Measurements from ENCODE around the gene SREBF2.

Gene SREBF2

GRCh38 chr22:41836551-41836950 lies 3.6 kb downstream of the SREBF2 start:
- no peaks in the 10 kb centered on the region for H3K27me3 ChIP-seq (ENCODE audit: control insufficient read depth, insufficient read depth, low read length)
- H3K4me2 ChIP-seq (ENCODE audit: low read length), result no peak overlapping the region
- no peaks in the 10 kb centered on the region for H3K36me3 ChIP-seq (ENCODE audit: control insufficient read depth, insufficient read depth, low read length)
- H2AFZ ChIP-seq, result no peak overlapping the region
- no peaks in the 10 kb centered on the region for H3K4me1 ChIP-seq
- no peaks in the 10 kb centered on the region for H3K79me2 ChIP-seq
- no peak overlapping the region for H3K4me3 ChIP-seq (ENCODE audit: low read depth, low read length)
- TF ChIP-seq, protein P1, sequence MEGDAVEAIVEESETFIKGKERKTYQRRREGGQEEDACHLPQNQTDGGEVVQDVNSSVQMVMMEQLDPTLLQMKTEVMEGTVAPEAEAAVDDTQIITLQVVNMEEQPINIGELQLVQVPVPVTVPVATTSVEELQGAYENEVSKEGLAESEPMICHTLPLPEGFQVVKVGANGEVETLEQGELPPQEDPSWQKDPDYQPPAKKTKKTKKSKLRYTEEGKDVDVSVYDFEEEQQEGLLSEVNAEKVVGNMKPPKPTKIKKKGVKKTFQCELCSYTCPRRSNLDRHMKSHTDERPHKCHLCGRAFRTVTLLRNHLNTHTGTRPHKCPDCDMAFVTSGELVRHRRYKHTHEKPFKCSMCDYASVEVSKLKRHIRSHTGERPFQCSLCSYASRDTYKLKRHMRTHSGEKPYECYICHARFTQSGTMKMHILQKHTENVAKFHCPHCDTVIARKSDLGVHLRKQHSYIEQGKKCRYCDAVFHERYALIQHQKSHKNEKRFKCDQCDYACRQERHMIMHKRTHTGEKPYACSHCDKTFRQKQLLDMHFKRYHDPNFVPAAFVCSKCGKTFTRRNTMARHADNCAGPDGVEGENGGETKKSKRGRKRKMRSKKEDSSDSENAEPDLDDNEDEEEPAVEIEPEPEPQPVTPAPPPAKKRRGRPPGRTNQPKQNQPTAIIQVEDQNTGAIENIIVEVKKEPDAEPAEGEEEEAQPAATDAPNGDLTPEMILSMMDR (IDR thresholded peaks at IDR 0.05), result no peak
- H3K9me3 ChIP-seq (ENCODE audit: control insufficient read depth, low read length), result no peaks in the 10 kb centered on the region
- no peak overlapping the region for H3K9ac ChIP-seq
- no peak overlapping the region for H3K27ac ChIP-seq

DNA sequence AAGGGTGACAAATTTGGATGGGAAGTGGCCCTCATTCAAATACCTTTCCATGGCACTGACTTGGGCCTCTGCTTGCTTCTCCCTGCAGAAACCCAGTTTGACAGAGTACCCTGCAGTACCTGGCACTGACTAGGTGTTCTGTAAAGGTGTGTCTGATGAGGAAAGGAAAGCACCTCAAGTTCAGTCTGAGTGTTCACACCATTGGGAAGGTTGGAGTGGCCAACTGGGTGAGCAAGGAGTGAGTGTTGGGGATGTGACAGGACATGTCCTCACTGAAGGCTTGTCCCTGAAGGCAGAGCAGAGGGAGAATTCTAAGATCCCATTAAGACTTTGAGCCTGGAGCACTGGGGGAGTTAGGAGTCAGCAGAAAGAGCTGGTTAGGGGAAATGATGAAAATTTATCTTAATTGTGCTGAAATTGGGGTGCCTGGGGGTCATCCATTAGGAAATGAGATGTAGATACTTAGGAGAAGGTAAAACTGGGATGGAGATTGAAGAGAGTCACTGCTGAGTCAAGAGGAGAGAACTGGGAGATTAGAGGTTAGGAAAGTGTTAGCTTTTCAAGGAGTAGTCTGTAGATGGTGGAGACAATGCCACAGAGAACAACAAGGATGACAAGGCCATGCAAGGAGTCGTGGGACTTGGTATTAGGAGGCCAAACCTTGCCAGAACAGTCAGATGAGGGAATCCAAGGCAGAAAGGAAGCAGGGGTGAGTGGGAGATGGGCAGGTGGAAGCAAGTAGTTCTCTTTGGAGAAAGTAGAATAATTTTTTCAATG lies 6.1 kb downstream of the SREBF2 start:
- Histone ChIP-seq H3K79me2 (no peaks in the 10 kb centered on the region), H3K27ac (no peak overlapping the region), H3K36me3 (ENCODE audit: control insufficient read depth, insufficient read depth, low read length) (no peaks in the 10 kb centered on the region), H3K9me3 (ENCODE audit: control insufficient read depth, low read length) (no peaks in the 10 kb centered on the region), H3K27me3 (ENCODE audit: control insufficient read depth, insufficient read depth, low read length) (no peaks in the 10 kb centered on the region), H3K4me3 (ENCODE audit: low read depth, low read length) (no peak overlapping the region), H3K9ac (no peak overlapping the region), H3K4me2 (ENCODE audit: low read length) (no peak overlapping the region), H2AFZ (no peak overlapping the region), H3K4me1 (no peaks in the 10 kb centered on the region)
- TF ChIP-seq, protein P1 (IDR thresholded peaks at IDR 0.05), result no peak

DNA sequence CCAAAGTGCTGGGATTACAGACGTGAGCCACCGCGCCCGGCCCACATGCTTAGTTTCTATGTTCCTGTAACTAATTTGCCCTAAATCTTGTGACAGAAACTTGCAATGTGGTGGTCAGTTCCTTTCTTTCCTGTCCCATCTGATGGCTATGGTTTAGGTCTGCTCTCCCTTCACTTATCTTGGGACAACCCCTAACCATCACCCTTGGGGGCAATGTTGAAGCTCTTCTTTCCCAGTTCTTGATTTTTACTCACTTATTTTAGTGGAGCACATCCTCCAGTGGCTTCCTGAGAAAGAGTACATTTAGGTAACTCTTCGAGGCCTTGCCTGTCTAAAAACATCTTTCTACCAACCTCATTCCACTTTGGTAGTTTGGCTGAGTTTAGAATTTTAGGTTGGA lies 7.3 kb downstream of the SREBF2 start:
- Histone ChIP-seq H3K4me1 (no peaks in the 10 kb centered on the region), H3K27me3 (ENCODE audit: control insufficient read depth, insufficient read depth, low read length) (no peaks in the 10 kb centered on the region), H3K4me2 (ENCODE audit: low read length) (no peak overlapping the region), H3K27ac (no peak overlapping the region), H3K36me3 (ENCODE audit: control insufficient read depth, insufficient read depth, low read length) (no peaks in the 10 kb centered on the region), H3K4me3 (ENCODE audit: low read depth, low read length) (no peak overlapping the region), H3K9me3 (ENCODE audit: control insufficient read depth, low read length) (no peaks in the 10 kb centered on the region), H2AFZ (no peak overlapping the region), H3K79me2 (no peaks in the 10 kb centered on the region), H3K9ac (no peak overlapping the region)
- TF ChIP-seq, protein P1 (IDR thresholded peaks at IDR 0.05), result no peak

DNA sequence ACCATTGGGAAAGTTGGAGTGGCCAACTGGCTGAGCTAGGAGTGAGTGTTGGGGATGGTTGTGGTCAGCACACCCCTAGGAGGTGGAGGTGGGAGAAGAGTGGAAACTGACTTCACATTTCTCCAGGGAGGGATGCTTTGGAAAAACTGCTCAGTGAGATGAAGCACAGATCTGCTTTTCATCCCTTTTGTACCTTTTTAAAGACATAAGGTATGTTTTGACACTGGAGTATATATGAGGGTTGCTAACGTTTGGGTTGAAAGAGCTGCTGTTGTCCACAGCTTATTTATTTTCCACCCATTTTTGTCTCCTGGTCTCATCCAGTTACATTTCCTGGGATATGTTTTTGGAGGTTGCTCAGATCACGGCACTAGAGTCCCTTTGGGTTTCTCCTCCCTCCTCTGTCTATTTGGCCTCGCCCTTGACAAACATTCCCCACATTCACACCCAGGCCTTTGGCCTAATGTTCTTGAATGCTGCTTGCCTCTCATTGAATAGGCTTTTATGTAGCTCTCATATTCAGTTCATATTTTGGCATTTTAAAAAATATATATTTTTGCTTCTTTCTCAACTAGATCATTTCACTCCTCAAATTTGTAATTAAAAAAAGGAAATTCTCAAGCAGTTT lies 8.3 kb downstream of the SREBF2 start:
- H3K4me3 ChIP-seq (ENCODE audit: low read depth, low read length), result no peak overlapping the region
- H3K4me1 ChIP-seq, result no peaks in the 10 kb centered on the region
- no peak overlapping the region for H3K9ac ChIP-seq
- TF ChIP-seq, protein P1 (IDR thresholded peaks at IDR 0.05), result no peak
- H3K9me3 ChIP-seq (ENCODE audit: control insufficient read depth, low read length), result no peaks in the 10 kb centered on the region
- H2AFZ ChIP-seq, result no peak overlapping the region
- H3K27me3 ChIP-seq (ENCODE audit: control insufficient read depth, insufficient read depth, low read length), result no peaks in the 10 kb centered on the region
- H3K79me2 ChIP-seq, result no peaks in the 10 kb centered on the region
- no peaks in the 10 kb centered on the region for H3K36me3 ChIP-seq (ENCODE audit: control insufficient read depth, insufficient read depth, low read length)
- no peak overlapping the region for H3K27ac ChIP-seq
- no peak overlapping the region for H3K4me2 ChIP-seq (ENCODE audit: low read length)

Data from parathyroid adenoma (tissue), 2 donors.